Smooth muscle cell (in vitro differentiated cells): ENCODE results near the gene MMD. TPM values are rescaled to one million over a fixed set of nuclear protein-coding genes. Genes with fewer than 3 reads are reported as not detected.

ENCODE experiments used
- DNase-seq: peaks from one replicate; lab custom pipeline; 2025; ENCODE audit not compliant: unreplicated experiment; lab: John Stamatoyannopoulos, UW
- H2AFZ ChIP-seq: fragments of 200-600 bp; sonication (generic); 2 replicates; pipeline ENCODE4 v1.6.0; 2016; ENCODE audit warnings: antibody characterized with exemption, low read depth, mild to moderate bottlenecking
- H3F3A ChIP-seq: fragments of 200-600 bp; sonication (generic); 2 replicates; pipeline ENCODE4 v1.6.0; 2017; ENCODE audit warnings: antibody characterized with exemption, low read depth
- H3K27ac ChIP-seq: fragments of 200-600 bp; sonication (generic); 2 replicates; pipeline ENCODE4 v1.5.1; 2016; ENCODE audit warnings: low read depth, mild to moderate bottlenecking
- H3K27me3 ChIP-seq: fragments of 200-600 bp; sonication (generic); 2 replicates; pipeline ENCODE4 v1.6.1; 2016; ENCODE audit warnings: low read depth, mild to moderate bottlenecking
- H3K36me3 ChIP-seq: fragments of 200-600 bp; sonication (generic); 2 replicates; pipeline ENCODE4 v1.5.1; 2016; ENCODE audit warnings: low read depth
- H3K4me1 ChIP-seq: fragments of 200-600 bp; sonication (generic); 2 replicates; pipeline ENCODE4 v1.5.1; 2016; ENCODE audit warnings: low read depth
- H3K4me2 ChIP-seq: fragments of 200-600 bp; sonication (generic); 2 replicates; pipeline ENCODE4 v1.6.0; 2016; ENCODE audit warnings: mild to moderate bottlenecking
- H3K4me3 ChIP-seq: fragments of 200-600 bp; sonication (generic); 2 replicates; pipeline ENCODE4 v1.5.1; 2016; ENCODE audit warnings: mild to moderate bottlenecking
- H3K79me2 ChIP-seq: fragments of 200-600 bp; sonication (generic); 2 replicates; pipeline ENCODE4 v1.6.0; 2016; ENCODE audit warnings: low read depth, mild to moderate bottlenecking
- H3K9ac ChIP-seq: fragments of 200-600 bp; sonication (generic); 2 replicates; pipeline ENCODE4 v1.6.0; 2016; ENCODE audit warnings: low read depth
- H3K9me3 ChIP-seq: fragments of 200-600 bp; sonication (generic); replicated peaks from 2 replicates; pipeline ENCODE4 v1.5.1; 2016; ENCODE audit warnings: low read depth
- H4K20me1 ChIP-seq: fragments of 200-600 bp; sonication (generic); 2 replicates; pipeline ENCODE4 v1.6.0; 2016; ENCODE audit warnings: low read depth
- WGBS: methylation state at CpG from one replicate; pipeline ENCODE4 v1.1.7; 2016; ENCODE audit warnings: low lambda C conversion rate; 5-methylcytosine and 5-hydroxymethylcytosine counted together
- polyA plus RNA-seq: library from polyadenylated mRNA; unstranded; fragments of >200 nt; fragmentation: Nextera tagmentation; extraction: Ambion mirVana; gene quantifications from 2 replicates; pipeline ENCODE4 v1.2.1, GENCODE V29; 2016
- total RNA-seq: library from RNA; depleted of rRNA; stranded (reverse); fragments of >200 nt; gene quantifications from 2 replicates; pipeline ENCODE4 v1.2.3, GENCODE V29; 2014
- TF ChIP-seq, protein P1 (sequence below): fragments of 200-600 bp; sonication (generic); IDR thresholded peaks from 2 replicates; pipeline ENCODE4 v1.5.1; 2017; ENCODE audit warnings: borderline replicate concordance, mild to moderate bottlenecking, antibody characterized with exemption; ENCODE audit not compliant: insufficient read depth, poor library complexity, severe bottlenecking

Gene MMD
- total and polyA plus RNA-seq, 2 experiments from 2014 or later: 18.0 to 19.6 TPM

DNA sequence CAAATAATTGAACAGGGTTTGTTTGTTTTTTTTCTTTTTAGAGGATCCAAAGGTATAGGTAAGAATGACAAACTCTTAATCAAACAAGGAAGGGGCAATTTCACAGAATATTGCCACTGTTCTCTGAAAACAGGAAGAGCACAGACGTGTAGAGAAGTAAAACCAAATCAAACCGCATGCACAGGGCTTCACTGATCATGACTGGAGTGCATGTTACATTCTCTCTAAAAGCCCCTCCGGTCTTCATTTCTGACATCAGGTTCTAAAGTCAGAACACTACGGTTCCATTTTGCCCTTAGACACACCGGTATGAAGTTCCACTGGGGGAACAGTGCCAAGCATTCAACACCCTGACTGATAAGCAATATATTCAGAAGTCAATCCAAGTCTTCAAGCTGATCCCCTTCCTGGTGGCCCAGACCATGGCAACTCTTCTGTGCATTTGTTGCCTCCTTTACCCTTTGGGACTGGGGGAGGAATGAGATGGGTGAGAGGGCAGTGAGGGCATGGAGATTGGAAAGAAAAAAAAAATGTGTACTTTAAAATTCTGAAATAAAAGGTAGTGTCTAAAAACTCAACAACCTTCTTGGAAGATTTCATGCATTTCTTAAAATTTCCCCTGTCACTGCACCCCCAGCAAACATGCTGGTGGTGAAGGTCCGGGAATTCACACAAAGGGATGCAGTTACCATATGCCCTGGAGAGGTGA, 1.4 kb downstream of the MMD start:
- Histone ChIP-seq H3K4me2 (peak overlapping the region; percentile 93), H3F3A (no peaks in the 10 kb centered on the region), H3K4me3 (peak overlapping the region; percentile 92), H4K20me1 (peaks cover 20% of the 10 kb centered on the region), H3K27ac (no peak overlapping the region), H3K79me2 (peaks cover 28% of the 10 kb centered on the region), H3K9me3 (no peaks in the 10 kb centered on the region), H3K4me1 (peaks cover 10% of the 10 kb centered on the region), H3K9ac (no peak overlapping the region), H3K27me3 (no peaks in the 10 kb centered on the region), H2AFZ (peak overlapping the region; percentile 97), H3K36me3 (no peaks in the 10 kb centered on the region)
- WGBS: 75% methylated on average over 6 of the region's 6 CpGs
- TF ChIP-seq, protein P1, sequence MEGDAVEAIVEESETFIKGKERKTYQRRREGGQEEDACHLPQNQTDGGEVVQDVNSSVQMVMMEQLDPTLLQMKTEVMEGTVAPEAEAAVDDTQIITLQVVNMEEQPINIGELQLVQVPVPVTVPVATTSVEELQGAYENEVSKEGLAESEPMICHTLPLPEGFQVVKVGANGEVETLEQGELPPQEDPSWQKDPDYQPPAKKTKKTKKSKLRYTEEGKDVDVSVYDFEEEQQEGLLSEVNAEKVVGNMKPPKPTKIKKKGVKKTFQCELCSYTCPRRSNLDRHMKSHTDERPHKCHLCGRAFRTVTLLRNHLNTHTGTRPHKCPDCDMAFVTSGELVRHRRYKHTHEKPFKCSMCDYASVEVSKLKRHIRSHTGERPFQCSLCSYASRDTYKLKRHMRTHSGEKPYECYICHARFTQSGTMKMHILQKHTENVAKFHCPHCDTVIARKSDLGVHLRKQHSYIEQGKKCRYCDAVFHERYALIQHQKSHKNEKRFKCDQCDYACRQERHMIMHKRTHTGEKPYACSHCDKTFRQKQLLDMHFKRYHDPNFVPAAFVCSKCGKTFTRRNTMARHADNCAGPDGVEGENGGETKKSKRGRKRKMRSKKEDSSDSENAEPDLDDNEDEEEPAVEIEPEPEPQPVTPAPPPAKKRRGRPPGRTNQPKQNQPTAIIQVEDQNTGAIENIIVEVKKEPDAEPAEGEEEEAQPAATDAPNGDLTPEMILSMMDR: no peak
- DNase-seq: no peak

DNA sequence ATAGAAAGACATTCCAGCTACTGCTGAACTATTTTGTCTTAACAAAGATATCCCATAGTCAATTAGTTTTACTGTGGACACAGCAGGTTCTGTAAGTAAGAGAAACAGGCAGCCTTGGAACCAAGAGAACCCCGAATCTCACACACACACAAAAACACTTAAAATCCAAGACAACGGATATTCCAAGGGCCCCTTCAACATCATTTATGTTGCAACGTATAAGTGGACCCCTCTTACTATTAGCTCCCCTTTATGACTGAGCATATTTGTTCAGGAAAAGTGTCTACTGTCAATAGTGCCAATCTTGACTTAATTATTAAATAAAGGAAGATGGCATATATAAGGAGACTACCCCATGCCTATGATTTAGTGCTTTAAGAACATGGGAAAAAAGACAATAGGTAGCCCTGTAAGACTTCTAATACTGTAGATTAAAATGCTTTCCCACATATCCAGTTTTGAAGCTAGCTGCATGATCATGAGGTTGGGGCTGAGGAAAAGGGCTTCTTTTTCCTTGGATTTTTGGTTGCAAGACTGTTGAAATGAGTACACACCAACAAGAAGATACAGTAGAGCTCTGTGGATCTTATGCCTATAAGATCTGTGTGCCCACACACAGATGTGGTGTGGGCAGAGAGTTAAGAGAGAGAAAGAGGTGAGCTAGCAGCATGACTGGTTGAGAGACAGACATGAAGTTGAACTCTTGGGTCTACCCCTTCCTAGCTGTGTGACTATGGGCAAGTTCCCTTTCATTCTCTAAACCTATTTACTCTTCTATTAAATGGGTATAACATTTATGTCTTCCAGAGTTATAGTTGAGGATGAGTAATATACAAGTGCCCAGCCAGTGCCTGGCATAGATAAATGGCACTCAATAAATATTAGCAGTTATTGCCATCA, 3.0 kb downstream of the MMD start:
- Histone ChIP-seq H2AFZ (no peak overlapping the region), H3F3A (no peaks in the 10 kb centered on the region), H3K36me3 (no peaks in the 10 kb centered on the region), H3K4me1 (peaks cover 10% of the 10 kb centered on the region), H3K9ac (no peak overlapping the region), H3K9me3 (no peaks in the 10 kb centered on the region), H4K20me1 (peaks cover 20% of the 10 kb centered on the region), H3K4me2 (no peak overlapping the region), H3K79me2 (peaks cover 28% of the 10 kb centered on the region), H3K4me3 (no peak overlapping the region), H3K27ac (no peak overlapping the region), H3K27me3 (no peaks in the 10 kb centered on the region)
- TF ChIP-seq, protein P1: no peak
- 97% methylated on average over 3 of the region's 3 CpGs for WGBS
- no peak for DNase-seq

- Histone ChIP-seq H3K79me2 (peaks cover 28% of the 10 kb centered on the region), H3F3A (no peaks in the 10 kb centered on the region), H3K36me3 (no peaks in the 10 kb centered on the region), H3K4me1 (peaks cover 10% of the 10 kb centered on the region), H4K20me1 (peaks cover 20% of the 10 kb centered on the region), H3K9me3 (no peaks in the 10 kb centered on the region), H3K4me2 (no peak overlapping the region), H3K27ac (no peak overlapping the region), H3K27me3 (no peaks in the 10 kb centered on the region), H3K9ac (no peak overlapping the region), H2AFZ (no peak overlapping the region), H3K4me3 (no peak overlapping the region)
- TF ChIP-seq, protein P1: no peak
- DNase-seq: no peak
- 99% methylated on average over 4 of the region's 4 CpGs for WGBS
These were observed 4.0 kb downstream of the MMD start for GRCh38 chr17:55417411-55418268.
